ENCODE measurements around the gene RAB40B.

RAB40B gene

GRCh38 chr17:82613283-82614094, 85.0 kb downstream of the RAB40B start:
- no peak for DNase-seq

GRCh38 chr17:82611140-82612058, 87.1 kb downstream of the RAB40B start:
- DNase-seq, result no peak

- DNase-seq, result no peak
Observed at GRCh38 chr17:82609655-82610054, 88.8 kb downstream of the RAB40B start.

- DNase-seq, result no peak
Observed at GRCh38 chr17:82608816-82609215, 89.7 kb downstream of the RAB40B start.

GRCh38 chr17:82605939-82606600, 92.4 kb downstream of the RAB40B start:
- no peak for DNase-seq

Measured in NCI-H146 (cell line).